HG03439 (cell line): ENCODE measurements around the gene MPZ.
"Not testable (repeated sequence)": the region's sequence is repeated elsewhere in the genome, so short reads cannot be mapped to it uniquely, and the experiment has no call there.

ENCODE experiments used
- ATAC-seq: cut with Tn5 transposase; IDR thresholded peaks from one replicate; pipeline ENCODE4 v1.9.1; 2021; ENCODE audit warnings: mild to moderate bottlenecking, moderate library complexity; ENCODE audit not compliant: unreplicated experiment

Gene MPZ

DNA sequence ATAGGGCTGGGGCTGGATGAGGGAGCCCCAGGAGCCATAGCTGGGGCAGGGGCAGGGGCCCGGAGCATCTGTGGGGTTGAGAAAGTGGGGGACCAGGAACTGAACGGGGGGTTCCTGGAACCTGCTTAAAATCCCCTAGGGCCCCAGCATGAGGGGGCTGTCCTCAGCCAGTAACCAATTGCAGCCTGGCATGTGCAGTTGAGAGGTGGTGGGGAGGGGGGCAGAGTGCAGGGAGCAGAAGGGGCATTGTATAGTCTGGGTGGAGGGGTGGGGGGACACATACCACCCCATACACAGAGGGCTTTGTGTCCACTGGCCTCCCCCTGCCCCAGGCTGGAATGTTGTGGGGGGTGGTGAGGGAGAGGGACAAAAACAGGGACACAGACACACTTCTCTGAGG, at the start of gene MPZ:
TSS of gene MPZ (minus strand) at position 101 of the 400 bp plus-strand sequence. CDS start at position 38, 63 bp downstream.
- no peak for ATAC-seq

DNA sequence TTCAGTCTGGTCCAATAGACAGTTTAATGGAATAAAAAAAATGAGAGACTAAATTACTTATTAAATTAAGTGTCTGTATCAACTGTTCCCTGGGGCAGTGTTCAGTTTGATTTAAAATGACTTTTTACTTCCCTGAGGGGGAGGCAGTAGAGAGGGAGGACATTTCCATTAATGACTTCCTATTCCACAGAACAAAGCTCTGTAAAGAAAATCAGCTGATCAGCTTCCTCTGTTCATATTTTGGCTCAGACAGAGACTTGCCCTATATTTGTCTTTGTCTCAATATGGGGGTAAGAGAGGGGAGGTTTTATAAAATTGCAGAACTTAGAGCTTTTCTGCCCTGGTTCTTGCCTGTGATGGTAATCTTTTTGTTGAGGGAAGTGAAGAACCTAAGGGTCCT, 49.5 kb upstream of the MPZ start:
- no peak for ATAC-seq

DNA sequence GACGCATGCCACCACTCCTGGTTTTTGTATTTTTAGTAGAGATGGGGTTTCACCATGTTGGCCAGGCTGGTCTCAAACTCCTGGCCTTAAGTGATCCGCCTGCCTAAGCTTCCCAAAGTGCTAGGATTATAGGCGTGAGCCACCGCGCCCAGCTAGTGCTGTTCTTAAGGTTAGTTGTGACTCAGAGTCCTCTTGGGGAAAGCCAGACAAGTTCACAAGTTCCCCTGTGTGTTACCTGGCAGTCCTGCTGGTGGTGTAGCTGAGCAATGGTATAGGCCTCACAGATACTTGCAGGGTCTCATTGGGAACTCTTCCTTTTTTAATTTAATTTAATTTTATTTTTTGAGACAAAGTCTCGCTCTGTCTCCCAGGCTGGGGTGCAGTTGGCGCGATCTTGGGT, 47.3 kb upstream of the MPZ start:
- ATAC-seq: no peak

DNA sequence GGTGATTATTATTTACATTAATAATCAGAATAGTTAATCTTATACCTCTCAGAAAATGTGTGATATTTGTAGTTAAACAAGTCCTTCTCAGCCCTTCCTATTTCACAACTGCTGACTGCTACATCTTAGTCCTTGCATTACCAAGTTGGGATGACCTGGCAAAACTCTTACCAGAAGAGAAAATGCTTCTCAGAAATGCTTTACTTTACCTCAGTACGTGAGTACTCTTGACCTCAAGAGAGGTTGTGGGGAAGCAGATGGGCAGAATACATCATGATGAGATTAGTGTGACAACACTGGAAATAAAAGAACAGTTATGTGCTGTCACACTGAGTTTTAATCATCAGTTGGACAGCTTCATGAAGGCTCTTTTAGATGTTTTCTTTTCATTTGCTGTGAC, 41.7 kb upstream of the MPZ start:
- no peak for ATAC-seq

DNA sequence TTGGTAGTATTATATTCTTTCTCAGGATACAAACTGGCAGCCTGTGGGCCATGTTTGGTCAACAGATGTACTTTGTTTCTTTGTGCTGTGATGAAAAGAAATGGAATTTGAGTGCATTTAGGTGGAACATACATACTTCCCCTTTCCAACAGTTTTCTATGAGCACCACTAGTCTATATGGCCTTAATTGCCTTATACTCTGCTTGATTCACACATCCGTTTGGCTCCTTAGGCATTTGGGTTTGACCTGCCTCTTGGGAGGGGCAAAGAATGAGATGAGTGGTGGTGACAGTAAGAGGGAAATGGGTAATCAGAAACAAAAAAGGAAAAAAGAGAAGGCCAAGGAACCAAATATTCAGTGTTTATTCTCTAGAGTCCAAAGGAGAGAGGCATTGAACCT, 40.9 kb upstream of the MPZ start:
- no peak for ATAC-seq

DNA sequence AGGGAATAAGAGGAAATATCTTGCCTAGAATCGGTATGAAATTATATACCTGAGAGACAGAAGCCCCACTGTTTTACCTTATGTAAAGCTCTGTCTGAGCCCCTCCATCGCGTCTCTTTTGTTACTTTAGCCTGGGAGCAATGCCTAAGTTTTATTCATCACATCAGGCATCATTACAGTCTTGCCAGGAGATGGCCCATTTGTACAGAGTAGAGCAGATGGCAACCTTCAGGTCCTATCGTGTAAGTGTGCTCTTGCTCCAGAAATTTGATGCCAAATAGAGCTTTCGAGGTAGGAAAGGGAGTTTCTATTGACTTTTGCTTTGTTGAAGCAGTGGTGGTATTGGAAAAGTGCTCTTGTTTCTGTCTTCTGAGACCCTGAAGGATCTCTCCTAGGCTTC, 33.1 kb upstream of the MPZ start:
- no peak for ATAC-seq

DNA sequence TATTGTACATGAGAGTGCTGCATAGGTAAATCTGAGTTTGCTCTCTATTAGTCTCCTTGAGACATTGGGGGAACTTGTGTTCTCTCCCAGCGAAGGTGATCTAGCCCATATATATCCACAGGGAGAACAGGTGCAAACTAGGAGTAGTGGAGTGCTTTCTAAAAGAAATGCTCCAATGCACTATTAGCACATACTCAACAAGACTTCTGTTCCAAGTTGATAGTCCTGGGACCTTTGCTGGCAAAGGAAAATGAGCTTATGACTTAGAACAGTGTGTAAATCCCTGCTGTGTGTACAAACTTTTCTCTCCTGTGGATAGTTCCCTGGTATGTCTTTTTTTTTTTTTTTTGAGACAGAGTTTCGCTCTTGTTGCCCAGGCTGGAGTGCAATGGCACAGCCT, 32.4 kb upstream of the MPZ start:
- ATAC-seq: no peak

DNA sequence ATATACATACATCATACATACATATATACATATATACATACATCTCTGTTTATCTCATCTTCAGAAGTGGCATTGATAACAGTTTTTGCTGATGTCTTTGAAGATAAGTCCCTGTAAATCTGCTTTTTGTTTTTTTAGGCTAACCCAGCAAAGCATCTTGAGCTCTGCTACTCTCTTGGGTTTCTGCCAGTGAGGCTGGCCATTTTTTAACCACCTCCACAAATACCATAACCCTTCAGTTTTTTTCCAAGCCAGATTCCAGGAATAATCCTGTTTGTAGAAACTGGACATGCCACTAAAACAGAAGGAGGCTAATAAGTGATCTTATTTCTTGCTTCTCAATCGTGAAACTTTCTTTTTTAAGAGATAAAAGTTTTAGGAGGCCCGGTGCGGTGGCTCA, 26.0 kb upstream of the MPZ start:
- ATAC-seq: no peak

DNA sequence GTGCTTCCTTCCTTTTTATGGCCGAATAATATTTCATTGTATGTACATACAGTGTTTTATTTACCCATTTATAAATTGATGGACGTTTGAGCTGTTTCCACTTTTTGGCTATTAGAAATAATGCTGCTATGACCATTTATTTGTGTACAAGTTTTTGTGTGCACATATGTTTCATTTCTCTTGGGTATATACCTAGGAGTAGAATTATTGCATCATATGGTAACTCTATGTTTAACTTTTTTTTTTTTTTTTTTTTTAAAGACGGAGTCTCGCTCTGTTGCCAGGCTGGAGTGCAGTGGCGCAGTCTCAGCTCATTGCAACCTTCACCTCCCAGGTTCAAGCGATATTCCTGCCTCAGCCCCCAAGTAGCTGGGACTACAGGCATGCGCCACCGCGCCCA, 23.4 kb upstream of the MPZ start:
- no peak for ATAC-seq

DNA sequence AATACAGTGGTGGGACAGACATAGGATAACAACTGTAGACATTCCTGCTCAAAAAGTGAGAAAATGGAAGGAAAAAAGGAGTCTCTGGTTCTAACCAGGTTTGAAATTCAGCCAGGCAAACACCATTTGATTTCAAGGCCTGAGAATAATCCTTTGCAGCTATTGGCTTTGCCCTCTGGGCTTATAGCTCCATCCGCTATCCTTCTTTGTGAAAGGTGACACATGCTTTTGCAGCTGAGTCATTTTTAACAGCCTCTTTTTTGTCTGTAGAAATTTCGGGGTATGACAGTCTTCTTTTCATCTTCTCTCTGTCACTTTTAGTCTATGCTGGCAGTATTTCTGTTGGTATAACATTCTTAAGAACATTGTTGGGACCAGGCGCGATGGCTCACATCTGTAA, 20.6 kb upstream of the MPZ start:
- no peak for ATAC-seq

DNA sequence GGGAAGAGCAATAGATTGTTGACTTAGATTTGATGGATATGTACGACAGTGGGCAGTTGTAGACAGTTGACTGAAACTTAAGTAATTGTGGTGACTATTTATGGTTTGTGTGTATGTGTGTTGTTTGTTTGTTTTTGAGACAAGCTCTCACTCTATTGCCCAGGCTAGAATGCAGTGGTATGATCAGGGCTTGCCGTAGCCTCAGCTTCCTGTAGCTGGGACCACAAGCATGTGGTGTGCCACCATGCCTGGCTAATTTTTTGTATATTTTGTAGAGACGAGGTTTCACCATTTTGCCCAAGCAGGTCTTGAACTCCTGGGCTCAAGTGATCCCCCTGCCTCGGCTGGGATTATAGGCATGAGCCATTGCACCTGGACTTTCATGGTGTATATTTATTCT, 14.3 kb upstream of the MPZ start:
- ATAC-seq: no peak

DNA sequence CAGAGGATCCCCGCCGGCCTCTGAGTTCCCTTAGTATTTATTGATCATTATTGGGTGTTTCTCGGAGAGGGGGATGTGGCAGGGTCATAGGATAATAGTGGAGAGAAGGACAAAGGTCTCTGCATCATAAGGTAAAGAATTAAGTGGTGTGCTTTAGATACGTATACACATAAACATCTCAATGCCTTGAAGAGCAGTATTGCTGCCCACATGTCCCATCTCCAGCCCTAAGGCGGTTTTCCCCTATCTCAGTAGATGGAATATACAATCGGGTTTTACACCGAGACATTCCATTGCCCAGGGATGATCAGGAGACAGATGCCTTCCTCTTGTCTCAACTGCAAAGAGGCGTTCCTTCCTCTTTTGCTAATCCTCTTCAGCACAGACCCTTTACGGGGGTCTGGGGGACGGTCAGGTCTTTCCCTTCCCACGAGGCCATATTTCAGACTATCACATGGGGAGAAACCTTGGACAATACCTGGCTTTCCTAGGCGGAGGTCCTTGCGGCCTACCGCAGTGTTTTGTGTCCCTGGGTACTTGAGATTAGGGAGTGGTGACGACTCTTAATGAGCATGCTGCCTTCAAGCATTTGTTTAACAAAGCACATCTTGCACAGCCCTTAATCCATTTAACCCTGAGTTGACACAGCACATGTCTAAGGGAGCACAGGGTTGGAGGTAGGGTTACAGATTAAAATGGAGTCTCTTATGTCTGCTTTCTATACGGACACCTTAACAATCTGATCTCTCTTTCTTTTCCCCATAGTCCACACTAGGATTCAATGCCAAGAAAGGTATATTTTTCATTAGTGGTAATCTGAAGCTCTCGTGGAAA, 6.3 kb upstream of the MPZ start:
- ATAC-seq: not testable (repeated sequence)

DNA sequence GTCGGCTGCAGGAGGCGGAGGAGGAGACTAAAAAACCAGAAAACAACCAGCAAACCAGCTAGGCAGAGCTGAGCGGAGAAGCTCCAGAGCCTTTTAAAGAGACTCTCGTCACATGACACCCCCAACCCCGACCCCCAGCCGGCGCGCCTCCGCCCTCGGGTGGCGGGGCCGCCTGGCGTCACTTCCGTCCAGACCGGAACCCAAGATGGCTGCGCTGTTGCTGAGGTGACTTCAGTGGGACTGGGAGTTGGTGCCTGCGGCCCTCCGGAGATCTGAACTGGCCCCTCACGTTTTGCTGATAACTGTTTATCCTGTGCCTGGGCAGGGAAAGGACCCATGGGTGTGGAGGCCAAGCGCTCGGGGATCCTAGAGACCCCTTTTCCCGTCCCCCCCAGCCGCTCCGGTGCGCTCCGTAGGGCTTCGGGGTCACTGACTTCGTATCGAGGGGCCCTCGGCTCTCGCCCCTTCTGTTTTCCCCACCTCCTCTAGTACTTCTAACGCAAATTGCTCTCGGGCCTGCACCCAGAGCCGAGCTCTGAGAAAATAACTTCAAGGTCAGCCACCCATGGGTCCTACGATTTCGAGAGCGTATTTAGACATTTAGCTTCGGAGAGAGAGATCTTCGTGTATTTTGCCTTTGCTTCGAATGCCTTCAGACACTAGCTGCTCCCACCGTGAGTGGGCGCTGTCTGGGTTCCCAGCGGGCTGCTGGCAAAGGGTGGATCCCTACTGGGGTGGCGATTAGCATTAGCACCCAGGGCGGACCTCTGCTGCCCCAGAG, 4.6 kb upstream of the MPZ start, which contains the start of gene SDHC:
TSS of gene SDHC (plus strand) at position 181 of the 781 bp plus-strand sequence. CDS start at position 206, 25 bp downstream.
- ATAC-seq: peak; percentile 93

DNA sequence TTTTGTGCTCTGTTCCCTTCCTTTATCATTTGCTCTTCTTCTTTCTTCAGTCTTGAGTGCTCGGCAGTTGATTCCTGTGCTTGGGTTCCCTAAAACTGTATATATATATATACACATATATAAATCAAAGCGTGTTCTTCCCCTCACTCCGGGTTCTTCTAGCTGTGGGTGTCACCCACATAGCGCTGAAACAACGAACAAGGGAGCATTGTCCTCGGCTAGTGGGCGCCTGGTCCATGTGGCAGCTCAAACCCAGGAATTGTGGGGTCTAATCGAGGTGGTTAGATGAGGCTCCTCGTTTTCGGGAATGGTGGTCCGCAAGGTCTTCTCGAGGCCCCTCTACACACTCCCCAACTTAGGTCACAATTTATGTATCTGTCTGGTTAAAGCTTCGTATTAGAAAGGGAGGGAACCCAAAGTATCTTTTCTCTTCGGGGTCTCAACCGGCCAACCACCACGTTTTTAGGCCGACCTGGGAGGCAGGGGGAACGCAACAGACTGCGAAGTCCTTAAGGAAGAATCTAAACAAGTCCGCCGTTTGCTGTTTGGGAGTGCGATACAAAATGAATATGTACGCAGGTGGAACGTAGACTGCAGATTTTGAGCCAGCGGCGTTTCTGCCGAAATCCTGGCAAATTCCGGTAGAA, 3.9 kb upstream of the MPZ start:
- ATAC-seq: no peak

DNA sequence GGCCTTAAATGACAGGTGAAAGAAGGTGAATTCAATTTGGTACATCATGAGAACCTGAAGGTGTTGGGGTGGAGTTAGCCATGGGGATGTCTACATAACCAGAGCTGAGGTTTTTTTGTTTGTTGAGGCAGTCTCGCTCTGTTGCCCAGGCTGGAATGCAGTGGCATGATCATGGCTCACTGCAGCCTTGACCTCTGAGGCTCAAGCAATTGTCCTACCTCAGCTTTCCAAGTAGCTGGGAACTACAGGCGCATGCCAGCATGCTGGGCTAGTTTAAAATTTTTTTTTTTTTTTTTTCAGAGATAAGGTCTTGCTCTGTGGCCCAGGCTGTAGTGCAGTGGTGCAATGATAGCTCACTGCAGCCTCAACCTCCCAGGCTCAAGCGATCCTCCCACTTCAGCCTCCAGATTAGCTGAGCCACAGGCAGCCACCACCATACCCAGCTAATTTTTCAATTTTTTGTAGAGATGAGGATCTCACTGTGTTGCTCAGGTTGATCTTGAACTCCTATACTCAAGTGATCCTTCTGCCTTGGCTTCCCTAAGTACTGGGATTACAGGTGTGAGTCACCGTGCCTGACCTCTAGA, 1.9 kb upstream of the MPZ start:
- no peak for ATAC-seq

DNA sequence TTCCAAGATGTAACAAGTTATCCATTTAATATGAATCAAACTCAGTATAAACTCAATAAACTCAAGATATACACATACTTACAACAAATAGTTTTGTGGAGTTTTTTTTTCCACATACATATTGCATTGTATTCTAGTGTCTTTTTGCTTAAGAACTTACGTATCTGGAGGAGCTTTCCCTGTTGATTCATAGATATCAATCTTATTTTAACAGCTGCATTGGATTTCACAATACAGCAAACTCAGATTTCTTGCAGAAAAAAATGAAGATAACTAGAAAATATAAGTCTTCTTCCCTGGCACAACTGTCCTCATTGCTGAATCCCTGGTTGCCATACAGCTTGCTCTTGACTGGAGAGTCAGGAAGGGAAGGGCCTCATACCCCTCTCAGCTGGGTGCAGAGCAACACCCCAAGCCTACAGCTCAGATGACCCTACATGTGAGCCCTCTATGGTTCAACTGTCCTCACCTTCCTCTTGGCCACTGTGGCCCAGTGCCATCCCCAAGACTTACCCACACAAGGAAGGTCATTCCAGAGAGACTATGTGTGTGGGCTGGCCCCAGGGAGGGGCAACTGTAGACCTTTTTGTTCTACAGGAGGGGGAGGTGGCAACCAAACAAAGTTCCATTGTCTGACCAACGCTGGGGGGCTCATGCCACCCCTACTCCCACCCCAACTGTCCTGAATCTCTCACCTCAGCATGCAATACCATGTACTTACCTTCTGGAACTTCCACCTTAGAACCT, 1.7 kb downstream of the MPZ start:
- ATAC-seq: no peak

DNA sequence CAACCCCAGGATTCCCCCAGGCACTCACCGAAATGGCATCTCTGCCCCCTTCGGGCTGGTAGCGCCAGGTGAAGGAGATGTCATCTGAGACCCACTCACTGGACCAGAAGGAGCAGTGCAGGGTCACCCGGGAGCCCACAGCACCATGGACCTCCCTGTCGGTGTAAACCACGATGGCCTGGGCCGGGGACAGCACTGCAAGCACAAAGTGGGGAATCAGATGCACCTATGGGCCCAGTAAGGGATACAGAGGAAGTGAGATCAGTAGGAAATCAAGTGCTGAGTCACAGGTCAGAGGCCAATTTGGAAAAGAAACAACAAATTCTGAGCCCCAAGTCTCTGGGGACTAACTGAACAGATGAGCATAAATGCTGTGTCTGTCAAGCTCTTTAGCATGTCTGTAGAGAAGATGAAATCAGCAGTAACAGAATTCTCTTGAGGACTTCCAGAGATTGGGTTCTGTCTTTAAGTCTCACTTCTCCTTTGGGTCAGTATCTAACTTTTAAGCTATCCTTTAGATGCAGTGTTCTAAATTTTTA, 2.5 kb downstream of the MPZ start:
- ATAC-seq: no peak

DNA sequence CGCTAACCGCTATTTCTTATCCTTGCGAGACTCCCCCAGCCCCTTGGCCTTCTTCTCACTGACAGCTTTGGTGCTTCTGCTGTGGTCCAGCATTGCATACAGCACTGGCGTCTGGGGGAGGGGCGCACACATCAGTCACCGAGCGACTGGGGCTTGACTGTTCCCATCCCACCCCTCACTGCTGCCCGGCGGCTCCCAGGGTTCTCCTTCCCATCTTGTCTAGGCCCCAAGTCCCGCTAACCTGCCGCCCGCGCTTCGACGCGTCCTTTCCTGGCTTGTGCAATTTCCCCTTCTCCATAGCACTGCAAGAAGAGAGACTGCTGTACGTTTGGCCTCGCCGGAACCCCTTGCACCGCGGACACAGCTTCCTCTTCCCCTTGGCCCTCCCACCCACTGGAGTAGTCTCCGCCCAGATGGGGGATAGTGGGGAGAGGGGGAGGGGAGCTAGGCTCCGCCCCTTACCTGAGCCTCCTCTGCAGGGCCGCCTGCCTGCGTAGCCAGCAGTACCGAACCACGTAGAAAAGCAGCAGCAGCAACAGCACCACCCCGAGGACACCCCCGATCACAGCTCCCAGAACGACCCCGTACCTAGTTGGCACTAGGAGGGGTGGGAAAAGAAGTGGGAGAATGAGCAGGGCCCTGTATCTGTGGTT, 3.8 kb downstream of the MPZ start:
- ATAC-seq: peak; percentile 77

DNA sequence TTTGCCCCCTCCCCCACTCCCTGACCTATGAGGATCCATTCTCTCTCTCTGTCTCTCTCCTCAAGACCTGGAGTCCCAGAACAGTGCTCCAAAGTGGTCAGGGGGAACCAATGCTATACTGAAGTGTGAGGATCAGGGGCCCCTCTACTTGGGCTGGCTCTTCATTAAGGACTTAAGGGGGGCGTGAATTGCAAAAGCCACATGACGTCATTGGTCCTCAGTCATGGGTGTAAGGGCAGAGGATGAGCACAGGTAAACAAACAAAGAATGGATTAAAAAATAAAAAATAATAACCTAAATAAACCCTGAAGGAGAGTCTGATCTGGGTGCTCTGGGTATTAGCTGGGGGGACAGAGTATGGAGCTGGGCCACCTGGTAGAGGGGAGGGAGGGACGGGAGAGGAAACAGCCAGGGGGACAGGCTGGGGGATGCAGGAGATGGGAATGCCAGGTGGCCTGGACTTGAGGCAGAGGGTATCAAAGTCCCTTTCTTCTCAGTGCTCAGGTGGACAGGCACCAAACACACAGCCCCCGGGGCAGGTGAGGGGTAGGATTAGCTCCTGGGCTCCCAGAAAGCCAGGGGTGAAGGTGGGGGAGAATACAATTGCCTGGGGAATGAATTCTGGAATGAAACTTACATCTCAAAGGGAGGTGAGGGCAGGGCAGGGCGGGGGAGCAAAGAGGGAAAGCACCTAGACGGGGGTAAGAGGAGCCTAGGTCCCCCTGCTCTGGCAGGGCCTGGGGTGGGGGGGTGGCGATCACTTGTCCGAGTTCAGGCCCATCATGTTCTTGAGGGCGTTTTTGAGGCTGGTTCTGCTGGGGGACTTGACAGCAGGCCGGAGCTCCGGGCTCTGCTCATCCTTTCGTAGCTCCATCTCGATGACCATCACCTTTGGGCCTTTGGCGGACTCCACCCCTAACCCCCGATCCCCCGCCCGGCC, 4.6 kb downstream of the MPZ start:
- ATAC-seq: no peak
